Measurements from ENCODE around the gene MED13L. TPM values are rescaled to one million over a fixed set of nuclear protein-coding genes. Genes with fewer than 3 reads are reported as not detected.

MED13L gene
- total and polyA plus RNA-seq, 2 experiments from 2014 or later: 11.7 to 88.7 TPM

DNA sequence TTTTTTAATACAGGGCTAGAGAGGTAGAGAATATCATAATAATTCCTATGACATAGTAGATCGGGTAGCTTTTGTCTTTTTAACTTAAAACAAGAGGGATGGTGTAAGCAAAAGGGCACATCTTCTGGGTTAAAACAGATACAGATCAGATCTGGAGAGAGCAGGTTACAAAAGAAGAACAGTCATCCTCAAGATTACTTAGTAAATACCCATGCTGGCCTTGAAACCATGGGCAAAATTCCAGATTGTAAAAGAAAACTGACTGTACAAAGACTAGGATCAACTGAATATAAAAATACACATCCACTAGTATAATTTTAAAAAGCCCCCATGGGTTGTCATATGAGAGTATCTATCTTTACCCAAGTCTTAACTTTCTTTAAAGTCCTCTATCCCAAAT lies 76.7 kb downstream of the MED13L start:
- peaks cover 100% of the 10 kb centered on the region for H3K79me2 ChIP-seq (ENCODE audit: insufficient read depth)
- H3F3A ChIP-seq (ENCODE audit: insufficient read depth): peaks cover 36% of the 10 kb centered on the region
- H3K9ac ChIP-seq: no peak overlapping the region
- H2AFZ ChIP-seq: no peak overlapping the region
- H3K4me3 ChIP-seq: no peak overlapping the region
- peak; percentile 82 for DNase-seq
- 59 to 63% methylated on average over 1 of the region's 1 CpG for WGBS, 2 experiments (ENCODE audit: low coverage in 1 of 2, low lambda C conversion rate in 2 of 2, missing lambda C conversion rate in 2 of 2)
- H3K27me3 ChIP-seq (replicated peaks; ENCODE audit: insufficient read depth): no peaks in the 10 kb centered on the region
- H4K20me1 ChIP-seq (ENCODE audit: insufficient read depth): peaks cover 44% of the 10 kb centered on the region; the same call in 1 of the 2 replicates
- no peaks in the 10 kb centered on the region for H3K36me3 ChIP-seq (ENCODE audit: low read depth)
- no peak for TF ChIP-seq EZH2 (IDR thresholded peaks at IDR 0.05; ENCODE audit: insufficient read depth, poor library complexity, severe bottlenecking)
- TF ChIP-seq EZH2phosphoT487 (IDR thresholded peaks at IDR 0.05; ENCODE audit: insufficient read depth, low read depth): no peak
- H3K9me3 ChIP-seq (ENCODE audit: low read depth): no peaks in the 10 kb centered on the region
- H3K27ac ChIP-seq: no peak overlapping the region
- peak overlapping the region; percentile 19 for H3K4me2 ChIP-seq (ENCODE audit: unreplicated experiment)
- no peaks in the 10 kb centered on the region for H3K9me2 ChIP-seq (ENCODE audit: insufficient read depth)
- peaks cover 54% of the 10 kb centered on the region for H3K4me1 ChIP-seq (ENCODE audit: insufficient read depth)
- in situ Hi-C loops (cut with MboI): no loop called here

DNA sequence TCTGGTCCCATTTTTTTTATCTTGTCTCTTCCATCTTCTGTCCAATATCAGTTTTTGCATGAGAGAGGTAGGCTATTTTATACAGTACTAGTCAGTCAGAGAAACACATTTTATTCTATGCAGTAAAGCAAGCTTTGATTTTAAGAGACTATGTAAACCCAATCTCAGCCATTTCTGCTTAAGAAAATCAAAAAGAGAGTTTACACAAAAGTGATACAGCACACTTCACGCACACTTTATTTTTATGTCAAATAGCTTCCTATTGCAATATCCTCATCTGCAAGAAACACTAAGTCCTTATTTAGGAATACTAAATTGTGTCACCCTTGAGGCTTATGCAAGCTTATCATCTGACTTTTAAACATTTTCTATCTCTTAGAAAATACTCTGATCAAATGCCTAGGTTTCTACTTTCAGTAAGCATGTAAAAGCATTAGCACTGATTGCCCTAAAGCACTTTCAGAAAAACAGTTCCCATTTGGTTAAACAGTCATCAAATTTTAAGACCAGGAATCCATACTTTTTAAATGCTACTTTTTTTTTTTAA lies 78.3 kb downstream of the MED13L start:
- Histone ChIP-seq H3K9me2 (ENCODE audit: insufficient read depth) (no peaks in the 10 kb centered on the region), H3K4me2 (ENCODE audit: unreplicated experiment) (no peak overlapping the region), H3F3A (ENCODE audit: insufficient read depth) (peaks cover 36% of the 10 kb centered on the region), H3K9ac (no peak overlapping the region), H3K9me3 (ENCODE audit: low read depth) (no peaks in the 10 kb centered on the region), H3K4me1 (ENCODE audit: insufficient read depth) (peaks cover 58% of the 10 kb centered on the region), H3K36me3 (ENCODE audit: low read depth) (no peaks in the 10 kb centered on the region), H3K4me3 (no peak overlapping the region), H4K20me1 (ENCODE audit: insufficient read depth) (peaks cover 40% of the 10 kb centered on the region; the same call in 1 of the 2 replicates), H3K27me3 (replicated peaks; ENCODE audit: insufficient read depth) (no peaks in the 10 kb centered on the region), H2AFZ (no peak overlapping the region), H3K27ac (no peak overlapping the region), H3K79me2 (ENCODE audit: insufficient read depth) (peaks cover 100% of the 10 kb centered on the region)
- in situ Hi-C loops (cut with MboI): no loop called here
- DNase-seq: no peak
- 97 to 100% methylated on average over 1 of the region's 1 CpG for WGBS, 2 experiments (ENCODE audit: low coverage in 1 of 2, low lambda C conversion rate in 2 of 2, missing lambda C conversion rate in 2 of 2)
- TF ChIP-seq EZH2phosphoT487 (IDR thresholded peaks at IDR 0.05; ENCODE audit: insufficient read depth, low read depth) (no peak), EZH2 (IDR thresholded peaks at IDR 0.05; ENCODE audit: insufficient read depth, poor library complexity, severe bottlenecking) (no peak)

DNA sequence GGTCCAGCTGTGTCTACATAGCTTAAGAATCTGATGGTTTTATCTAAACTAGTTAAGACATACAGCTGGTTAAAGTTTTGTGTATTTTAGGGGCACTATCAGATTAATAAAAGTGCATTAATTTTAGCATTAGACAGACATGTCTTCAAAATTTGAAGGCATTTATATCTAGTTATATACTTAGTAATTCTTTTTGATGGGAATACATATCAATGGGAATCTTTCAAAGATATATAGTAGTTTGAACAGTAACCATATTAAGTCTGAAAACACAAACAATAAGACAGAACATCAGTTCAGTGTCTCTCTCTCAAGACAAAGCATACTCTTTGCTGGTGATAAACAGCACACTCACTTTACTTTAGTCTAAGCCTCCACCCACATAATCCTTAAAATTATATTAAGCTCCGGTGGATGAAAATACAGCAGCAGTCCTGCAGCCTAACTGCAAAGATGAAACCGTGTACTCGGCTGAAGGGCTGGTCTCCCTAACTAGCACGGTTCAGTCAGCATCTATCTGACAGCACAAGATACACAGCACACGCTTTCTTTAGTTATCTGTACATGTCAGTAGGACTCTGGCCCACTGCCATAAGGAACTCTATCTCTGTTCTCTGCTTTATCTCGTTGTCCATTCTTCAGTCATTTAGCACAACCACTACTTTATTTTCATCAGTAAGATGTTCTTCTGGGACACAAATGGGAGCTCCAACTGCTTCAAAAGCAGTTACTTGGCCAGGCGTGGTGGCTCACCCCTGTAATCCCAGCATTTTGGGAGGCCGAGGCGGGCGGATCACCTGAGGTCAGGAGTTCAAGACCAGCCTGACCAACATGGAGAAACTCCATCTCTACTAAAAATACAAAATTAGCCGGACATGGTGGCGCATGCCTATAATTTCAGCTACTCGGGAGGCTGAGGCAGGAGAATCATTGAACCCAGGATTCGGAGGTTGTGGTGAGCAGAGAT lies 80.5 kb downstream of the MED13L start:
- no peak overlapping the region for H2AFZ ChIP-seq
- H3K79me2 ChIP-seq (ENCODE audit: insufficient read depth): peaks cover 100% of the 10 kb centered on the region
- in situ Hi-C loops (cut with MboI): no loop called here
- H3F3A ChIP-seq (ENCODE audit: insufficient read depth): peaks cover 22% of the 10 kb centered on the region
- no peaks in the 10 kb centered on the region for H3K9me3 ChIP-seq (ENCODE audit: low read depth)
- H3K9me2 ChIP-seq (ENCODE audit: insufficient read depth): no peaks in the 10 kb centered on the region
- H3K27me3 ChIP-seq (replicated peaks; ENCODE audit: insufficient read depth): no peaks in the 10 kb centered on the region
- no peak for TF ChIP-seq EZH2phosphoT487 (IDR thresholded peaks at IDR 0.05; ENCODE audit: insufficient read depth, low read depth)
- no peak for TF ChIP-seq EZH2 (IDR thresholded peaks at IDR 0.05; ENCODE audit: insufficient read depth, poor library complexity, severe bottlenecking)
- peaks cover 37% of the 10 kb centered on the region; the same call in 1 of the 2 replicates for H4K20me1 ChIP-seq (ENCODE audit: insufficient read depth)
- no peak overlapping the region for H3K9ac ChIP-seq
- H3K27ac ChIP-seq: no peak overlapping the region
- WGBS, 2 experiments (ENCODE audit: low coverage in 1 of 2, low lambda C conversion rate in 2 of 2, missing lambda C conversion rate in 2 of 2): 79 to 82% methylated on average over 14 of the region's 14 CpGs
- no peak for DNase-seq
- no peaks in the 10 kb centered on the region for H3K36me3 ChIP-seq (ENCODE audit: low read depth)
- peaks cover 59% of the 10 kb centered on the region for H3K4me1 ChIP-seq (ENCODE audit: insufficient read depth)
- no peak overlapping the region for H3K4me3 ChIP-seq
- no peak overlapping the region for H3K4me2 ChIP-seq (ENCODE audit: unreplicated experiment)

DNA sequence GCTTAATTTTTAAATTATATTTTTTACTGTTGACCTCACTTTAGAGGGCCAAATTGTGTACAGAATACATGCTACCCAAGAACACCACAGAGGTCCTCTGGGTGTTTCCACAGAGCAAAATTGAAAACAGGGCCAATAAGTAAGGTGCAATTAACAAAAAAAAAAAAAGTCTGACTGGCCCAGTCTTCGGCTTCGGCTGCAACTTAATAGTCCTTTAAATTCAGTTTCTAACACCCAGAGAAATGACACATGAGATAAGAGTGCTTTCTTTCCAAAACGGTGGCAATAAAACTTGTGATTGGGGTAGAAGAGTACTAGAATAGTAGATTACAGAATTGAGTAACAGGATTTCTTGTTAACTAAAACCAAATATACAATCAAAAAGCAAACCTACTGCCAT lies 81.3 kb downstream of the MED13L start:
- Histone ChIP-seq H3F3A (ENCODE audit: insufficient read depth) (peaks cover 14% of the 10 kb centered on the region), H3K4me2 (ENCODE audit: unreplicated experiment) (no peak overlapping the region), H3K4me3 (no peak overlapping the region), H3K27me3 (replicated peaks; ENCODE audit: insufficient read depth) (no peaks in the 10 kb centered on the region), H4K20me1 (ENCODE audit: insufficient read depth) (peaks cover 29% of the 10 kb centered on the region; the same call in 1 of the 2 replicates), H3K9ac (no peak overlapping the region), H2AFZ (no peak overlapping the region), H3K36me3 (ENCODE audit: low read depth) (no peaks in the 10 kb centered on the region), H3K4me1 (ENCODE audit: insufficient read depth) (peaks cover 50% of the 10 kb centered on the region), H3K27ac (no peak overlapping the region), H3K9me2 (ENCODE audit: insufficient read depth) (no peaks in the 10 kb centered on the region), H3K79me2 (ENCODE audit: insufficient read depth) (peaks cover 100% of the 10 kb centered on the region), H3K9me3 (ENCODE audit: low read depth) (no peaks in the 10 kb centered on the region)
- no peak for TF ChIP-seq EZH2 (IDR thresholded peaks at IDR 0.05; ENCODE audit: insufficient read depth, poor library complexity, severe bottlenecking)
- no peak for TF ChIP-seq EZH2phosphoT487 (IDR thresholded peaks at IDR 0.05; ENCODE audit: insufficient read depth, low read depth)
- DNase-seq: no peak
- in situ Hi-C loops (cut with MboI): no loop called here
- 14 to 19% methylated on average over 3 of the region's 3 CpGs for WGBS, 2 experiments (ENCODE audit: low coverage in 1 of 2, low lambda C conversion rate in 2 of 2, missing lambda C conversion rate in 2 of 2)
